Testis (tissue), 3 donors: ENCODE results near the gene SH3RF3. TPM values are rescaled to one million over a fixed set of nuclear protein-coding genes. Genes with fewer than 3 reads are reported as not detected.

Experiments
- DNase-seq: peaks from one replicate; pipeline ENCODE4 v3.0.0-alpha.2; 2019
- H3K27ac ChIP-seq, 2 donors: fragments of 200-600 bp; sonication (generic); one replicate each; pipeline ENCODE4 v1.5.1; 2019
- H3K27me3 ChIP-seq: fragments of 200-600 bp; sonication (generic); one replicate; pipeline ENCODE4 v1.5.1; 2019
- H3K36me3 ChIP-seq: fragments of 200-600 bp; sonication (generic); one replicate; pipeline ENCODE4 v1.5.1; 2017; ENCODE audit warnings: low read depth; ENCODE audit errors: missing control alignments
- H3K4me1 ChIP-seq: fragments of 200-600 bp; sonication (generic); one replicate; pipeline ENCODE4 v1.5.1; 2019
- H3K4me3 ChIP-seq, 2 donors: fragments of 200-600 bp; sonication (generic); one replicate each; pipeline ENCODE4 v1.5.1; 2017 to 2019
- H3K9me3 ChIP-seq: fragments of 200-600 bp; sonication (generic); one replicate; pipeline ENCODE4 v1.5.1; 2017
- CTCF ChIP-seq, 3 experiments: fragments of 450-650 bp in 2 of 3; fragments of 200-600 bp in 1 of 3; sonication (generic) in 1 of 3; IDR thresholded peaks; one replicate each; pipeline ENCODE4 v1.5.1; 2016 to 2019; ENCODE audit warnings: antibody characterized with exemption in 3 of 3, mild to moderate bottlenecking in 2 of 3, moderate library complexity in 1 of 3
- POLR2A ChIP-seq: fragments of 450-650 bp; IDR thresholded peaks from one replicate; pipeline ENCODE4 v1.6.1; 2017; ENCODE audit warnings: antibody characterized with exemption, mild to moderate bottlenecking, moderate library complexity
- WGBS, 2 donors: methylation state at CpG; one replicate each; pipeline ENCODE4 v1.1.5; 2018; 5-methylcytosine and 5-hydroxymethylcytosine counted together
- intact Hi-C: fragments of 100-400 bp; cut with DNase I; formaldehyde crosslinking; loops from one replicate; pipeline ENCODE4 v1.15.1; 2023; ENCODE audit warnings: low total_unique reads
- polyA plus RNA-seq: library from polyadenylated mRNA; stranded (reverse); fragments of 350-450 nt; fragmentation: Illumina TruSeq; extraction: RNeasy Lipid Tissue Mini Kit (QIAGEN cat#74804); gene quantifications from one replicate; pipeline ENCODE4 v1.2.3, GENCODE V29; 2014; ENCODE audit warnings: low read depth, low replicate concordance; ENCODE audit not compliant: insufficient read depth
- total RNA-seq, 2 donors: library from RNA; depleted of rRNA; stranded (reverse); fragments of >200 nt; gene quantifications; one replicate each; pipeline ENCODE4 v1.2.3, GENCODE V29; 2016

The SH3RF3 gene
- total and polyA plus RNA-seq, 3 donors from 2014 or later = 9.3 to 20.1 (median 16.5) TPM

- intact Hi-C loops = no loop called here
- H3K27ac ChIP-seq = no peak overlapping the region
- TF ChIP-seq CTCF (IDR thresholded peaks at IDR 0.05) (no peak), POLR2A (no peak)
- DNase-seq = no peak
- 57 to 71% methylated on average over 17 to 19 of the region's 19 CpGs for WGBS, 2 donors
- no peaks in the 10 kb centered on the region for H3K36me3 ChIP-seq
- no peaks in the 10 kb centered on the region for H3K4me1 ChIP-seq
- no peaks in the 10 kb centered on the region for H3K27me3 ChIP-seq
- no peak overlapping the region for H3K4me3 ChIP-seq
- H3K9me3 ChIP-seq = no peaks in the 10 kb centered on the region
These were observed 369.2 kb downstream of the SH3RF3 start for GRCh38 chr2:109497911-109498870.

- Histone ChIP-seq H3K27ac (no peak overlapping the region), H3K4me1 (no peaks in the 10 kb centered on the region), H3K9me3 (no peaks in the 10 kb centered on the region), H3K4me3 (no peak overlapping the region), H3K27me3 (no peaks in the 10 kb centered on the region), H3K36me3 (no peaks in the 10 kb centered on the region)
- intact Hi-C loops = no loop called here
- DNase-seq = no peak
- TF ChIP-seq CTCF (IDR thresholded peaks at IDR 0.05) (no peak), POLR2A (no peak)
- WGBS, 2 donors = 86 to 90% methylated on average over 12 to 15 of the region's 15 CpGs
These were observed 369.9 kb downstream of the SH3RF3 start for GRCh38 chr2:109498906-109499305.

- no peak for DNase-seq
- H3K36me3 ChIP-seq = no peaks in the 10 kb centered on the region
- TF ChIP-seq POLR2A = no peak
- no peak for TF ChIP-seq CTCF (IDR thresholded peaks at IDR 0.05)
- H3K4me1 ChIP-seq = no peaks in the 10 kb centered on the region
- H3K9me3 ChIP-seq = no peaks in the 10 kb centered on the region
- WGBS, 2 donors = 72 to 75% methylated on average over 5 of the region's 5 CpGs
- no peak overlapping the region for H3K4me3 ChIP-seq
- H3K27ac ChIP-seq = no peak overlapping the region
- intact Hi-C loops = no loop called here
- H3K27me3 ChIP-seq = no peaks in the 10 kb centered on the region
These were observed 370.6 kb downstream of the SH3RF3 start for GRCh38 chr2:109499566-109499965.

GRCh38 chr2:109500910-109501309 is 371.9 kb downstream of the SH3RF3 start:
- 87 to 93% methylated on average over 8 of the region's 8 CpGs for WGBS, 2 donors
- Histone ChIP-seq H3K9me3 (no peaks in the 10 kb centered on the region), H3K27me3 (no peaks in the 10 kb centered on the region), H3K36me3 (no peaks in the 10 kb centered on the region), H3K4me3 (no peak overlapping the region), H3K4me1 (no peaks in the 10 kb centered on the region), H3K27ac (no peak overlapping the region)
- TF ChIP-seq POLR2A = no peak
- no peak for TF ChIP-seq CTCF (IDR thresholded peaks at IDR 0.05)
- DNase-seq = no peak
- intact Hi-C loops = no loop called here
